B cell (primary cell): ENCODE results near the gene NID1. TPM values are rescaled to one million over a fixed set of nuclear protein-coding genes. Genes with fewer than 3 reads are reported as not detected.
A peak's percentile ranks its signal among the peaks of the same experiment; 100 is the strongest.

Experiments
- ATAC-seq: fragments of 200-7000 bp; cut with Tn5 transposase; one replicate; pipeline ENCODE4 v1.10.0; 2021; ENCODE audit warnings: low read depth, mild to moderate bottlenecking, moderate number of reproducible peaks, moderate library complexity
- CTCF ChIA-PET: fragments of 350-600 bp; sonication (Branson Sonifier 250); formaldehyde crosslinking; loops from one replicate; lab custom pipeline; 2021; ENCODE audit warnings: antibody characterized with exemption, inconsistent platforms; lab: Charles Lee
- POLR2A ChIA-PET: fragments of 350-600 bp; sonication (Branson Sonifier 250); formaldehyde crosslinking; loops from one replicate; lab custom pipeline; 2021; ENCODE audit warnings: antibody characterized with exemption; lab: Charles Lee
- DNase-seq: peaks from one replicate; pipeline ENCODE4 v3.0.0; 2013
- H2AFZ ChIP-seq: 2 replicates; pipeline ENCODE4 v1.6.1; 2012; ENCODE audit warnings: mild to moderate bottlenecking, low read depth, low read length; ENCODE audit not compliant: insufficient read depth, poor library complexity, severe bottlenecking
- H3K27ac ChIP-seq, 2 donors: 1 replicate in 1 of 2; 2 replicates in 1 of 2; pipeline ENCODE4 v1.5.1; 2012 to 2013; ENCODE audit warnings: low read length in 2 of 2, mild to moderate bottlenecking in 2 of 2, moderate library complexity in 1 of 2
- H3K27me3 ChIP-seq, 4 experiments: fragments of 200-600 bp in 1 of 4; sonication (generic) in 1 of 4; replicated peaks in 1 of 4; 1 replicate in 2 of 4; 2 replicates in 2 of 4; pipeline versions ENCODE4 v1.6.1 to v1.7.0; 2013 to 2016; ENCODE audit warnings: low read length in 3 of 4, mild to moderate bottlenecking in 2 of 4, mixed read lengths in 1 of 4, moderate library complexity in 1 of 4; ENCODE audit not compliant: insufficient read depth in 4 of 4, control insufficient read depth in 3 of 4; ENCODE audit errors: control extremely low read depth in 1 of 4
- H3K36me3 ChIP-seq, 2 experiments: replicated peaks in 1 of 2; 1 replicate in 1 of 2; 2 replicates in 1 of 2; pipeline versions ENCODE4 v1.6.1 to v1.7.1; 2013; ENCODE audit warnings: low read length in 1 of 2; ENCODE audit not compliant: insufficient read depth in 2 of 2, control insufficient read depth in 1 of 2; ENCODE audit errors: control extremely low read depth in 1 of 2, extremely low read depth in 1 of 2
- H3K4me1 ChIP-seq, 2 donors: fragments of 200-600 bp in 1 of 2; sonication (generic) in 1 of 2; 1 replicate in 1 of 2; 2 replicates in 1 of 2; pipeline versions ENCODE4 v1.5.1 to v1.6.1; 2013 to 2017; ENCODE audit warnings: low read length in 2 of 2; ENCODE audit not compliant: control insufficient read depth in 2 of 2, insufficient read depth in 2 of 2
- H3K4me2 ChIP-seq: replicated peaks from 2 replicates; pipeline ENCODE3; 2012; ENCODE audit warnings: mild to moderate bottlenecking, low read depth, low read length; ENCODE audit not compliant: poor library complexity, severe bottlenecking
- H3K4me3 ChIP-seq, 5 experiments: fragments of 200-600 bp in 1 of 5; sonication (generic) in 1 of 5; 1 replicate in 3 of 5; 2 replicates in 2 of 5; pipeline versions ENCODE4 v1.5.1 to v1.7.0; 2011 to 2016; ENCODE audit warnings: low read length in 4 of 5, mild to moderate bottlenecking in 4 of 5, low read depth in 2 of 5, control low read depth in 1 of 5, moderate library complexity in 1 of 5; ENCODE audit not compliant: insufficient read depth in 1 of 5; ENCODE audit errors: control extremely low read depth in 1 of 5, extremely low read depth in 1 of 5
- H3K79me2 ChIP-seq: fragments of 200-600 bp; sonication (generic); one replicate; pipeline ENCODE4 v1.6.0; 2016; ENCODE audit warnings: low read length; ENCODE audit not compliant: control insufficient read depth, insufficient read depth
- H3K9ac ChIP-seq: fragments of 200-600 bp; sonication (generic); 2 replicates; pipeline ENCODE4 v1.6.1; 2017; ENCODE audit warnings: mild to moderate bottlenecking, low read length, moderate library complexity
- H3K9me3 ChIP-seq, 3 donors: one replicate each; pipeline versions ENCODE4 v1.6.1 to v1.7.1; 2013; ENCODE audit warnings: low read length in 2 of 3; ENCODE audit not compliant: control insufficient read depth in 2 of 3, insufficient read depth in 1 of 3; ENCODE audit errors: control extremely low read depth in 1 of 3
- H4K20me1 ChIP-seq: 2 replicates; pipeline ENCODE4 v1.6.0; 2012; ENCODE audit warnings: mild to moderate bottlenecking, low read length; ENCODE audit not compliant: insufficient read depth, control insufficient read depth, poor library complexity, severe bottlenecking
- H3K27ac Mint-ChIP-seq: one replicate; pipeline ENCODE4 v1.8.0; 2021; ENCODE audit warnings: mixed read lengths
- H3K27me3 Mint-ChIP-seq: one replicate; pipeline ENCODE4 v1.8.0; 2021; ENCODE audit warnings: mixed read lengths
- H3K4me1 Mint-ChIP-seq: one replicate; pipeline ENCODE4 v1.8.0; 2021; ENCODE audit warnings: mixed read lengths
- H3K4me3 Mint-ChIP-seq: one replicate; pipeline ENCODE4 v1.8.0; 2021; ENCODE audit warnings: mixed read lengths
- H3K9me3 Mint-ChIP-seq: one replicate; pipeline ENCODE4 v1.8.0; 2022; ENCODE audit warnings: mixed read lengths; ENCODE audit not compliant: insufficient read depth
- EZH2 ChIP-seq: IDR thresholded peaks from 2 replicates; pipeline ENCODE4 v1.6.1; 2012; ENCODE audit warnings: borderline replicate concordance, low read depth, mild to moderate bottlenecking, moderate library complexity, low read length; ENCODE audit not compliant: insufficient read depth, poor library complexity, severe bottlenecking
- WGBS: methylation state at CpG from one replicate; pipeline ENCODE4 v1.1.5; 2013; ENCODE audit warnings: missing lambda C conversion rate; ENCODE audit not compliant: insufficient coverage; 5-methylcytosine and 5-hydroxymethylcytosine counted together
- intact Hi-C: fragments of 100-400 bp; cut with micrococcal nuclease; formaldehyde crosslinking; loops from one replicate; pipeline ENCODE4 v1.10.0; 2022
- polyA plus RNA-seq: library from polyadenylated mRNA; depleted of rRNA; stranded (reverse); fragments of >200 nt; gene quantifications from 2 replicates; pipeline ENCODE4 v1.2.3, GENCODE V29; 2012
- total RNA-seq, 2 donors: library from RNA; stranded (reverse); fragments of 120-200 nt in 1 of 2; gene quantifications; 1 replicate in 1 of 2; 2 replicates in 1 of 2; pipeline versions ENCODE4 v1.2.3 to v1.2.4, GENCODE V29; 2013 to 2022
- TF ChIP-seq, protein P1 (sequence below): fragments of 200-600 bp; IDR thresholded peaks from one replicate; pipeline ENCODE4 v1.8.0; 2022; ENCODE audit warnings: antibody characterized with exemption, mild to moderate bottlenecking

Gene NID1
- total and polyA plus RNA-seq, 2 donors (not counting 1 experiment from before 2014, with no cell fraction given) = 0.06 TPM; not detected in 1

- intact Hi-C loops = loop anchor here (5.0 to 10.0 kb wide), 3 partner anchors 93 to 205 kb away; partner anchors contain the start of gene NID1
- Histone ChIP-seq H3K4me1 (peaks cover 17% of the 10 kb centered on the region in 2 donors), H3K4me2 (peak overlapping the region; percentile 84), H3K36me3 (no peaks in the 10 kb centered on the region), H3K9ac (peak overlapping the region; percentile 63), H3K9me3 (peaks cover under 1 to 2% (median 2%) of the 10 kb centered on the region in 3 donors), H3K79me2 (no peaks in the 10 kb centered on the region), H3K27me3 (no peaks in the 10 kb centered on the region), H2AFZ (peak overlapping the region; percentile 79), H3K27ac (peak overlapping the region; percentile 72 to 86), H4K20me1 (no peaks in the 10 kb centered on the region), H3K4me3 (peak overlapping the region; percentile 28 to 66 (median 55))
- TF ChIP-seq, protein P1, sequence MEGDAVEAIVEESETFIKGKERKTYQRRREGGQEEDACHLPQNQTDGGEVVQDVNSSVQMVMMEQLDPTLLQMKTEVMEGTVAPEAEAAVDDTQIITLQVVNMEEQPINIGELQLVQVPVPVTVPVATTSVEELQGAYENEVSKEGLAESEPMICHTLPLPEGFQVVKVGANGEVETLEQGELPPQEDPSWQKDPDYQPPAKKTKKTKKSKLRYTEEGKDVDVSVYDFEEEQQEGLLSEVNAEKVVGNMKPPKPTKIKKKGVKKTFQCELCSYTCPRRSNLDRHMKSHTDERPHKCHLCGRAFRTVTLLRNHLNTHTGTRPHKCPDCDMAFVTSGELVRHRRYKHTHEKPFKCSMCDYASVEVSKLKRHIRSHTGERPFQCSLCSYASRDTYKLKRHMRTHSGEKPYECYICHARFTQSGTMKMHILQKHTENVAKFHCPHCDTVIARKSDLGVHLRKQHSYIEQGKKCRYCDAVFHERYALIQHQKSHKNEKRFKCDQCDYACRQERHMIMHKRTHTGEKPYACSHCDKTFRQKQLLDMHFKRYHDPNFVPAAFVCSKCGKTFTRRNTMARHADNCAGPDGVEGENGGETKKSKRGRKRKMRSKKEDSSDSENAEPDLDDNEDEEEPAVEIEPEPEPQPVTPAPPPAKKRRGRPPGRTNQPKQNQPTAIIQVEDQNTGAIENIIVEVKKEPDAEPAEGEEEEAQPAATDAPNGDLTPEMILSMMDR = no peak
- TF ChIP-seq EZH2 = no peak
- POLR2A ChIA-PET = interaction anchor here (1.0 to 1.7 kb wide), 6 partner anchors 18 to 467 kb away, joined by 3 to 11 read pairs (median 4); partner anchors contain the start of gene LYST
- WGBS = 8% methylated on average over 1 of the region's 5 CpGs
- H3K4me3 Mint-ChIP-seq = peak overlapping the region; percentile 79
- H3K27me3 Mint-ChIP-seq = no peaks in the 10 kb centered on the region
- peaks cover 3% of the 10 kb centered on the region for H3K9me3 Mint-ChIP-seq
- DNase-seq (no peak), ATAC-seq (peak; percentile 26)
- CTCF ChIA-PET = interaction anchor here (0.5 to 6.3 kb wide), 75 partner anchors 10 to 469 kb away, joined by 3 to 136 read pairs (median 6); partner anchors contain the start of genes B3GALNT2 and LYST
- H3K4me1 Mint-ChIP-seq = peaks cover 19% of the 10 kb centered on the region
- H3K27ac Mint-ChIP-seq = peak overlapping the region; percentile 95
Observed at GRCh38 chr1:235972311-235972689, 92.6 kb downstream of the NID1 start.

DNA sequence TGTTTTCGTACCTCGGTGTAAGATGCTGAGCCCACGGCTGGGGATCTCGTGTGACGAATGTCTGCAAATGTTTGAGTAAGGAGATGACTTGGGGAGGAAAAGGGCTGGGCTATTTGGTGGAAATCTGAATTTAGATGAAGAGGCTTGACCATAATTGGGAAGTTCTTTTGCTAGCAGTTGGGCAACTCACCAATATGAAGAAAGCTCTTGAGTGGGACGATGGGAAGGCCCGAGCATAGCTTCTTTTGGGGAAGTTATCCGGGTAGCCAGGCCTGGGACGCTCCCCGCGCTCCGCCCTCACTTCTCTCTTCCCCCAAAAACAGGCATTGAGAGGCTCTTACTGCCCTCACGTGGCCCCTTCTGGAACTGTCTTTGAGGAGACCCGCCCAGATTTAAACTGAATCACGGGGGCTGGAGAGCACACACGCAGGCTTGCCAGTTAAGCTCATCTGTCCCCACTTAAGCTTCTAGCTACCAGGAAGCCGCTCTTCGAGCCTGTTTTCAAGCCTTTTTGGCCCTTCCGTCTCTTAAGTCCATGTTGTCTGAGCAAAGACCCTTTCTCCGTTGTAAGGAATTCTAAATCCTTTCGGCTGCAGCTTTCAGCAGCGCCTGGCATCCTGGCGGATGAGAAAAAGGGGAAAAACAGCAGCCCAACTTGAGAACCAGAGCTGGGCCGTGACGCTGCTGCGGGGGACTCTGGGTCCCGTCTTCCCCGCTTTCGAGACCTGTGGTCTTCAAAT is 93.1 kb downstream of the NID1 start:
- Histone ChIP-seq H2AFZ (peak overlapping the region; percentile 79), H4K20me1 (no peaks in the 10 kb centered on the region), H3K36me3 (no peaks in the 10 kb centered on the region), H3K4me2 (peak overlapping the region; percentile 84), H3K79me2 (no peaks in the 10 kb centered on the region), H3K4me1 (peaks cover 17% of the 10 kb centered on the region in 2 donors), H3K27ac (peak overlapping the region; percentile 72 to 86), H3K9ac (peak overlapping the region; percentile 63), H3K27me3 (no peaks in the 10 kb centered on the region), H3K4me3 (peak overlapping the region; percentile 28 to 66 (median 55)), H3K9me3 (no peaks in the 10 kb centered on the region)
- Mint-ChIP-seq H3K4me3 (peak overlapping the region; percentile 79), H3K9me3 (peaks cover 3% of the 10 kb centered on the region), H3K27ac (peak overlapping the region; percentile 95), H3K27me3 (no peaks in the 10 kb centered on the region), H3K4me1 (peaks cover 24% of the 10 kb centered on the region)
- ATAC-seq = peak; percentile 99
- peak; percentile 94 for DNase-seq
- intact Hi-C loops = loop anchor here (1.0 to 10.0 kb wide), 8 partner anchors 17 to 459 kb away; partner anchors contain the start of genes LYST and NID1
- WGBS = 8% methylated on average over 27 of the region's 29 CpGs
- TF ChIP-seq, protein P1 = peak; percentile 85
- no peak for TF ChIP-seq EZH2
- CTCF ChIA-PET = interaction anchor here (0.6 to 6.3 kb wide), 74 partner anchors 9 to 469 kb away, joined by 3 to 136 read pairs (median 6); partner anchors contain the start of genes B3GALNT2 and LYST
- POLR2A ChIA-PET = interaction anchor here (1.0 to 1.7 kb wide), 5 partner anchors 17 to 467 kb away, joined by 3 to 11 read pairs (median 6); partner anchors contain the start of gene LYST
